Activated naive CD4-positive, alpha-beta T cell (primary cell): ENCODE data around the gene SLC26A3.

Source experiments
- DNase-seq, 4 experiments: peaks; one replicate each; lab custom pipeline; 2025; lab: John Stamatoyannopoulos, UW

Gene SLC26A3

DNA sequence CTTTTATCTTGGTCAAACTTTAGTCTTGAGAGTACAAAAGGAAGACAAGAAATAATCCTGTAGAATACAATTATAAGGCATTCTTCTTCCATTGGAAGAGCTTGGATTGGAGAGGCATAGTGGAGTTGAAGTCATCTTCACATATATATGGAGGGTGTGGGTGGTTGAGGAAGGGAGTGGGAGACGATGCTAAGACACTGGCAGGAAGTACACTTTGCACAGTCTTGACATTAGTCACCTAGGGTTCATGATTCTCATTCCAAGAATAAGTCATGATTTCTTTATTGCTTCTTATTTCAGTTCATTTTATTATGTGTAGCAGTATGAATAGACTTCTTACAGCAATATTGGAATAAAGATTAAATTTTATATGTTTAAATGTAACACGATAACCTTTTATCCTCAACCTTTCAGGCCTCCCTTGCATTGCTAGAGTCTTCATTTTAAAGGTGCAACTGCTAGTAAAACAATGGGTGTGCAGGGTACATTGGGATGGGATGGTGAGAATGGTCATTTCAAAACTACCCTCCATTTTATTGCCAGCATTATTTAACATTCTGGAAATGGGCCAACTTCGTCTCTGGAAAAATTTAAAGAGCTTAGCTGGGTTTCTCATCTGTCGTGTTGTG is 12.3 kb upstream of the SLC26A3 start:
- DNase-seq, result no peak

DNA sequence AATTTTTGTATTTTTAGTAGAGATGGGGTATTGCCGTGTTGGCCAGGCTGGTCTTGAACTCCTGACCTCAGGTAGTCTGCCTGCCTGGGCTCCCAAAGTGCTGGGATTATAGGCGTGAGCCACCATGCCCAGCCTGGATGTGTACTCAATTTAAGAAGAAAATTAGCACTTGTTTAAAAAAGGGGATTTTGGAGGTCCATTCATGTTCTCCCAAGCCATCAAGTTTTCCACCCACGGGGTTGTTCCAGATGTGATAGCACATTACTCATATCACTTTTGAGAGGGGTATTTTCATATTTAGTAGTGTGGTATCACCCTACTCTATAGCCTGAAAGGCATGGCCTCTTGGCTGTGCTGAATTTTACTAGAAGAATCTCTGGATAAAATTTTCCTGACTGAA is 10.5 kb upstream of the SLC26A3 start:
- no peak for DNase-seq

DNA sequence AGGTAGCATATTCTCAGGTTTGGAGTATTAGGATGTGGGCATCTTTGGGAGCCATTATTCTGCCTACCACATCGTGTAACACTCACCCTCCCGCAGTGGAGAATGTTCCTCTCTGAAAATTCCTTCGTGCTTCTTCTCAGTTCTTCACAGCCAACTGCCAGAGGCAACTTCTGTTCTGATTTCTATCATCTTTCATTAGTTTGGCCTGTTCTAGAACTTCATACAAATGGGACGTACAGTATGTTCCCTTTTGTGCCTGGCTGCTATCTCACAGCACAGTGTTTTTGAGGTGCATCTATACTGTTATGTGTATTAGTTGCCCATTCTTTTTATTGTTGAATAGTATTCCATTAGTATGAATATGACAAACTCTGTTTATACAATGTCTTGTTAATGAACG is 8.9 kb upstream of the SLC26A3 start:
- DNase-seq, result no peak

DNA sequence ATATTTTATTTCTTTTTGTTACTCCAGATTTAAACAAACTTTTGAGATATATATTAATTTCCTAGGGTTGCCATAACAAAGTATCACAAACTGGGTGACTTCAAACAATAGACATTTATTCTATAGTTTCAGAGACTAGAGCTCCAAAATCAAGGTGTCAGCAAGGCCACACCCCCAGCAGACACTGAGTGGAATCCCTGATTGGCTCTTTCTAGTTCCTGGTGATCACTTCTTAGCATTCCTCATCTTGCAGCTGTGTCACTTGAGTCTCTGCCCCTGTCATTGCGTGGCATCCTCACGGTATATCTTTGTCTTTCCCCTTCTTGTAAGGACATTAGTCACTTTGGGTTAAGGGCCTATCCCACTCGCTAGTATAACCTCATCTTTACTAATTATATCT is 7.6 kb upstream of the SLC26A3 start:
- DNase-seq, result no peak

DNA sequence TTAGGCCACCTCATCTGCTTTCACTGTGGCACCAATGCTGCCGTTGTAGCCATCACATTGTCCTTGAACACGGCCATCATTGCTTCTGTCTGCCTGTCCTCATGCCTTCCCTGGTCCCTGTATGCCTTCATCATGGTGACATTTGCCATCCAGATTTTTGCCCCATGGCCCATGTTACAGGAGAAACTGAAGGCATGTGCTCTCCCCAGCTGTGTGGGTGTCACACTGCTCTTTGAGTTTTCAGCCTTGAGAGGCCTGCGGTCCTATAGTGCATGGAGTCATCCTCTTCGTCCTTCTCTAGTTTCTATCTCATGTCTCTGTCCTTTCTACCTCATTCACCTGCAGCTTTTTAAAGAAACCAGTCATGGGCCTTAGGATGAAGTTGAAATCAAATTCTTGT is 6.2 kb upstream of the SLC26A3 start:
- DNase-seq, result no peak

DNA sequence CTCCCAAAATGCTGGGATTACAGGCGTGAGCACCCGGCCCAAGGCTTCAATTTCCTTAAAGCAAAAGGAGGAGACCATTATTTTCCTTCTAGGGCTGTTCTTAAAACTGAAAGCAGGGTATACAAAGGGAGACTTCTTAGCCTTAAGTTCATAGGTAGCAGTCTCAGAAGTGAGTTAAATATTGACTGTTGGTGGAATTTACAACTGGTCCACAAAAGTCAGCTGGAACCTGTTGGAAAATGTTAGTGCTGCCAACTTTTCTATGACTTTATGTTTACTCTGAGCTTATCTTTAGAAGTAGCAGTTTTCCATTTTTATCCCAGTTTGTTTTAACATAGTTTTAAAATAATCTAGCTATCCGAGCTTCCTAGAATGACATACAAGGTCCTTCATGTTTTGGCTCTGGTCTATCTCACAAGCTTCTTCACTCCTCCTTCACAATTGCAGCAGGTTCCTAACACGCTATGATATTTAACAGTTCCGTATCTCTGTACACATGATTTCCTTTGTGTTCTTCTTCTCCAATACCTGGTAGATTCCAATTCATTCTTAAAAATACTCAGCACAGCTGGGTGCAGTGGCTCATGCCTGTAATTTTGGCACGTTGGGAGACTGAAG is 3.3 kb downstream of the SLC26A3 start:
- DNase-seq, result no peak

DNA sequence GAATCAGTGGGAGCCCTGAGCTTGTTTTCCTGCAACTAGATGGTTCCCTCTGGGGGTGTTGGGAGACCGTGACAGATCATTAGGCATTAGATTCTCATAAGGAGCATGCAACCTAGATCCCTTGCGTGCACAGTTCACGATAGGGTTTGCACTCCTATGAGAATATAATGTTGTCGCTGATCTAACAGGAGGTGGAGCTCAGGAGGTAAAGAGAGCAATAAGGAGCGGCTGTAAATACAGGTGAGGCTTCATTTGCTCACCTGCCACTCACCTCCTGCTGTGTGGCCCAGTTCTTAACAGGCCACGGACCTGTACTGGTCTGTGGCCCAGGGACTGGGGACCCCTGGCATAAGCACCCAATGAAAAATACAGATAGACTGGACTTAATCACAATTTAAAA is 10.7 kb downstream of the SLC26A3 start:
- DNase-seq, result no peak

DNA sequence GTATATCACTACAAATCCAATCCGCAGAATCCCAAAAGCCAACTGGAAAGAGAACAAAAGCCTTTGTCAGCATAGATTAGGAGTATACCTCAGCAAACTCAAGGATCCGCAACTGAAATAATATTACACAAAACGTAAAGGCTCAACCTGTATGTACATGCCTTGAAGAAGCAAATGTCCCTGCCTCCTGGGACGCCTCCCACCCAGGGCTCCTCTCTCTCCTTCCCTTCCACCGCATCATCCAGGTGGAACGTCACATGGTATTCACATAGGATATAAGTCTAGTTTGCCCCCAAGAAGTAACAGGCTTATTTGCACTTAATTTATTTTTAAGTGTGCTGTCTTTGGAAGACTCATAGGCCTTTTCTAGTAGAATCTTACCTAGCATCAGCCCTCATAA is 13.4 kb downstream of the SLC26A3 start:
- DNase-seq, result no peak

DNA sequence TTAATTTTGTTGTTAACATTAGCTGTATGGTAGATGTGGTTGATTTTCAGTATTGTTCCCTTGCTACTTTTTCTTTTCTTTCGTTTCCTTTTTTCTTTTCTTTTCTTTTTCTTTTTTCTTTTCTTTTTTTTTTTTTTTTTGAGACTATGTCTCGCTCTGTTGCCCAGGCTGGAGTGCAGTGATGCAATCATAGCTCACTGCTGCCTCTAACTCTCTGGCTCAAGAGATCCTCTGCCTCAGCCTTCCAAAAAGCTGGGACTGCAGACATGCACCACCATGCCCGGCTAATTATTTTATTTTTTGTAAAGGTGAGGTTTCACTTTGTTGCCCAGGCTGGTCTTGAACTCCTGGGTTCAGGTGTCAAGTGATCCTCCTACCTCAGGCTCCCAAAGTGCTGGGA is 14.4 kb downstream of the SLC26A3 start:
- no peak for DNase-seq

DNA sequence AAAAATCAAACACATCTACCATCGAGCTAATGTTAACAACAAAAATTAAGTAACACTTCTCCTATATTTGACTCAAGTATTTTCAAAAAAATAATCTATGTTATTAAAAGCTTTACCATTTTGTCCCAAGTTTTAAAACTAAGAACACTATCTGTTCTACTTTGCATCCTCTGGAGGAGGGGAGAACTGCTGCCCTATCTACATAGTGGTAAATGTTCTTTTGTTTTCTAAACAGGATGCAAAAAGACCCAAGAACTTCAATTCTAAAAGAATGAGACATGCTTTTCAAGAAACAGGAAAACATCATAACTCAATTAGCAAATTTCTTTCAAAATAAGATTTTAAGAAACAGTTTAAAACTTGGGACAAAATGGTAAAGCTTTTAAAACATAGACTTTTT is 14.8 kb downstream of the SLC26A3 start:
- DNase-seq, result no peak

DNA sequence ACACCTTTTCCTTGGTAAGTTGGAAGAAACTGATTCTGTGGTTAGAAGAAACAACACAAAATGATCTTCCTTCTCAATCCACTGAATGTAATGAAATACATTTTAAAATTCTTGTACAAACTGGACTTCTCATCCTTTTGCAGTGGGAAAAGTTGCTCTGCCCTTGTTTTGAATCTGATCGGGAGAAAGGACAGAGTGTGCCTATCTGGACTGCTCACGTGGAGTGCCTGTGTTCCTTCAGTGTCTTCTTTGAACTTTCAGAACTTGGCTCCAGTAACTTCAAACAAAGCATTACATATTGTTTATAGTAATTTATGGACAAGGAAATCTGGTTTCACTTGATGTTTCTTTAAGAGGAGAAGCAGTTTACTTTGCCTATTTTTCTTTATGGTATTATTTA is 17.1 kb downstream of the SLC26A3 start:
- no peak for DNase-seq

DNA sequence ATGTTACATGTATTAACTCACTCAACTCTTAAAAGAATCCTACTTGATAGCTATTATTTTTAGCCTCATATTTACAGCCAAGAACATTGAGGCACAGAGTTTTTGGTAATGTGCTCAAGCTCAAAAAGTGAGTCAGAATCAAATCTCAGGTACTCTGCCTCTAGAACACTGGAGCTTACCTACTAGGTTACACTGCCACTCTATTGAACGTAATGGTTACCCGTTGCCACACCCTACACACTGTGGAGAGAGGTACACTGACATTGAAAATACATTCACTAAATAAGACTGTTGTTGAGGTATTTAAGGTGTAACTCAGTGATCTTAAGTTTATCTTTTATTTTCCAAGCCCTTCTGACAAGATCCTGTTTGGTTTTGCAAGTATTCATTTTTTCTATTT is 17.9 kb downstream of the SLC26A3 start:
- no peak for DNase-seq

DNA sequence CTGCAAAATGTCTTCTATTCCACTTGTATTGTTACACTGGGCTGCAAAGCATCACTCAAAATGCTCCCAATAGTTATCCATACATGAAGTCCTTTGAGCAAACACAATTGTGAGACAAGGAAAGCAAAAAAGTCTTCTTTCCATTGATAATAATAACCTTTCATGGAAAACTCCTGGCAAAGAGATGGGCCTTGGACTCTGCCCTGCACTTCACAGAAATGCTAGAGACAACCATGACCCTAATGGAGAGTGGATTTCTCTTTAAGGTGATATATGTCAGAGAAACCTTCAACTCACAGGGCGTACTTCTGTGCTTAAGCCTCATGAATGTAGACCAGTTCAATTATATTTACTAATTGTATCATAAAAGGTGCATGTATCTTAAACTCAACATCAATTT is 19.4 kb downstream of the SLC26A3 start:
- no peak for DNase-seq

DNA sequence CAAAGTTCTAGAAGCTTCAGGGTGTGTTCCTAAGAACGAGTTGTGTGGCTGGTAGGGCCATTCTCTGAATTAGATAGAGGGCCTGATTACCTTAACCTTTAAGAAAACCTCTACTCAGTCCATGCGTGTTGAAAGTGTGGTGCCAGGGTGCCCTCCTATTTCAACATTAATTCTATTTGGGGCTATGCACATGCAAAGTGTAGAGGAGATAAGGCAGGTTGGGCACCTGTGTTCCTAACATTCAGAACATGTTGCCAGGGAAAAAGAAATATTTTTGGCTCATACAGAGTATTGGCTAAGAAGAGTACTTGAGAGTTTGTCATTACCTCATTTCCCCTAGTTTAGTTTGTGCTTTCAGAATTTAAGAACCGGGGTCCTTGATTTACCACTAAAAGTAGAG is 20.6 kb downstream of the SLC26A3 start:
- no peak for DNase-seq

DNA sequence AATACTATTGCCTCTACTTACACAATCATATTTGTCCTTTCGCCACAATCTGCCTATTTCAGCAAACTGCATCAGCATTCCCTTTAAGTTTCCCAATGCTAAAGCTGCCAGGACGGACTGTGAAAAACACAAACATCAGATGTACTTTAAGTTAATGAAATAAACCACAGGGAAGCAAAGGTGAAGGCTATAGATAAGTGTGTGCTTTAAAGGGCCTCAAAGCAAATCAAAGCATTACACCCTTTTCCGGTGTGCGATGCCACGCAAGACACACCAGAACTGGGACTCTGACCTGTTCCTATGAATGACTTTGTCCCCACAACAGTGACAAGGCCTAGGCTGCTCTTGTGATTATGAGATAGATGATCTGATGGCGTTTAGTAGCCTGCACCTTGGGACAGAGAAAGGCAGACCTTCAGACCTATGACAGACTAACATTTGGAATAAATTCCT is 23.4 kb downstream of the SLC26A3 start:
- no peak for DNase-seq

DNA sequence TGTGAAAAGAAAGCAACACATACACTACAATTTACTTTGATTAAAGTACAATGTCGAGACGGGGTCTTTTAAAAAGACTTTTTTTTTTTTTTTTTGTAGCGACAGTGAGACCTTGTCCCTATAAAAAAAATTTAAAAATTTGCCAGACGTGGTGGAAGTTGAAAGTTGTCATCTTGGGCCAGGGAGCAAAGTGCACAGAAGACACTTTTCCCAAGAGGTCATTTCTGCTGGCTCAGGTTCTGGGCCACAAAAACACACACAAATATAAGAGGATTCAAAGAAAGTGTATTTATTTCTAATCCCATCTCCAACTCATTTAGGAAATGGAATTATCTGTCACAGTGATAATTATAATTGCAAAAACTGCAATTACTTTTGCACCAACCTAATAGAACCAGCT is 24.7 kb downstream of the SLC26A3 start:
- no peak for DNase-seq

DNA sequence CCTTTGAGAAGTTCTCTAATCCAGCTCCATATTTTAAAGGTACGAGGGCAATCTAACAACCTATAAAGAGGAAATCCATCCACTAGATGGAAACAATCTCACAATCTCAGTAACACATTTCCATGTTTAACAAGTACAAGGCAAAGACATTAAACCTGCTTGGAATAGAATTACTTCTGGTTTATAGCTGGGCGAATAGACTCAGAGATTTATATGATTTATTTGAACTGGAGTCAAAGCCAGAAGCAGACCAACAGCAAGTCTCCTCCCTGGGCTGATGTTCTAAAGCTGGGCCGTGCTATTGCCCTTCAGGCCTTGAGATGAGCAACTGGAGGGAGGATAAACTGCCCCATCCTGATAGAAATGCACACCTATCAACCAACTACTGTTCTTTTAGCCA is 25.3 kb downstream of the SLC26A3 start:
- no peak for DNase-seq

DNA sequence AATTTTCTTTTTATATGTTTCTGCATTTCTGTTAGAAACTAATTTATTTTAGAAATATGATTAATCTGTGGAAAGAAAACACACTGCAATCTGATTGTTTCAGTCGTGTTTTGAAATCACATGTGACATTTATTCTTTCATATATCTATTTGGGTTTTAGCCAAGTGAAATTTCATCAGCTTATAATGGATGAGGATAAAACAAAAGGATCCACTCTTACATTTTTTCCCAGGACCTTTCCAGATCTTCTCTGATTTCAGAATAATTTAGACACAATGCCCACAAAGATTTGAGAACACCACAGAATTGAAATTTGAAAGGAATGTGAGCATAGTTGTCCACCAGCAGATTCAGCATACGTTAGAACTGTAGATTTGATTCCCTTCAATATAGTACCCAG is 30.0 kb downstream of the SLC26A3 start:
- no peak for DNase-seq

DNA sequence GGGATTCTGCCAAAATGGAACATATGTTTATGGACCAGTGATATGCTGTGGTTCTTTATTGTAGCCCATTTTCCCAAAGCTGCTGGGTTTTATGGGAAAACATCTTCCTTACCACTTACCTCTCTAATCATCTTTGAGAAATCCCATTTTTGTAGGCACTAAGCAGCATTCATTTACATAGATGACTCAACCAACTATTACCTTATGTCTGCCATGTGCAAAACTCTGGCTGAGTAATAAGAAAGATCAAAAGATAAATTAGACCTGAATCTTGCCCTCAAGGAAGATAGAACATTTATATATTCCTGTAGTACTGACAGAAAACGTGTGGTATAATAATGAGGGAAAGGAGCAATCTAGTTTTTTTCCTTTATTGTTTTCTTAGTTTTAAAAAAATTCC is 34.8 kb downstream of the SLC26A3 start:
- DNase-seq, result no peak

DNA sequence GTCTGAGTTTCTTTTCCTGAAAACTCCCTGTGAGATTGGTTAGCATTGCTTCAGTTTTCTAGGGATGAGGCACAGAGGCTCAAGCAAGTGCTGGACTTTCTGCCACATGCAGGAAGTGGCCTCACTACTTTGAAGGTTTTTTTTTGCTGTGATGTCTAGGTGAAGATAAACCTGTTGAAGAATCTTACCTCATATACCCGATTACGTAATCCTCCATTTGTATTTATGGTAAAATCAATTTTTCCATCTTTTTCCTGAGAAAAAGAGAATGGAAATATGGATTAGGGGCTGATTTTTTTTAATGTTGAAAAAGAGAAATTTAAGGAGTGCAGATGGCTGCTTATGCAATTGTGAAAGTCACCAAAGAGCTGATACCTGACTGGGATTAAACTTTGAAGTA is 35.6 kb downstream of the SLC26A3 start:
- no peak for DNase-seq

DNA sequence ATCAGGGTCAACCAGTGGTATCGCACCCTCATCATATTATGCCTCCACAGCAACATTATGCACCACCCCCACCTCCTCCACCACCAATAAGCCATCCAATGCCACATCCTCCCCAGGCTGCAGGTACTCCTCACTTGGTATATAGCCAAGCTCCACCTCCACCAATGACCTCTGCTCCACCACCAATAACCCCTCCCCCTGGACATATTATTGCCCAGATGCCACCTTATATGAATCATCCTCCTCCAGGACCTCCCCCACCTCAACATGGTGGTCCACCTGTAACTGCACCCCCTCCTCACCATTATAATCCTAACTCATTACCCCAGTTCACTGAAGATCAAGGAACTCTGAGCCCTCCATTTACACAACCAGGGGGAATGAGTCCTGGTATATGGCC is 44.4 kb downstream of the SLC26A3 start:
- no peak for DNase-seq

DNA sequence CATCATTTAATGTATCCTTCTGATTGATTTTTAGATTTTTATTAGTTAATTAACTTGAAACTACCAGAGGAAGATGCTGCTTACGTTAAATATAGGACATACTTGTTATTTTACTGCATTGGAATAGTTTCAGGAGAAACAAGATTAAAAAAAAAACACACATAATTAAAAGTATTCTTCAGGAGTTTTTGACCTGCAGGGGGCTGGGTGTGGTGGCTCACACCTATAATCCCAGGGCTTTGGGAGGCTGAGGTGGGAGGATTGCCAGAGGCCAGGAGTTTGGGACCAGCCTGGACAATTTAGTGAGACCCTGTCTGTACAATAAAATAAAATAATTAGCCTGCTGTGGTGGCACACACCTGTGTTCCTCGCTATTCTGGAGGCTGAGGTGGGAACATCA is 48.4 kb downstream of the SLC26A3 start:
- DNase-seq, result no peak

DNA sequence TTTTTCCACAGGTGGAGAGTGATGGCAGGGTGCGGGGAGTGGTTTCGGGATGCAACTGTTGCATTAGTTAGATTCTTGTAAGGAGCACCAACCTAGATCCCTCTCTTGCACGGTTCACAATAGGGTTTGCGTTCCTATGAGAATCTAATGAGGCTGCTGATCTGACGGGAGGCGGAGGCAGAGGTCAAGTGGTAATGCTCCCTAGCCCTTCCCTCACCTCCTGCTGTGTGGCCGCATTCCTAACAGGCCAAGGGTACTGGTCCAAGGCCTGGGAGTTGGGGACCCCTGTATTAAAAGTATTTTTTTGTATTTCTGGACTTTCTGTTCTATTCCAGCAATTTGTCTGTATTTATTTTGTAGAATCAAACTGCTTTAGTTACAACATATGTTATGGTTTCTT is 51.9 kb downstream of the SLC26A3 start:
- no peak for DNase-seq

DNA sequence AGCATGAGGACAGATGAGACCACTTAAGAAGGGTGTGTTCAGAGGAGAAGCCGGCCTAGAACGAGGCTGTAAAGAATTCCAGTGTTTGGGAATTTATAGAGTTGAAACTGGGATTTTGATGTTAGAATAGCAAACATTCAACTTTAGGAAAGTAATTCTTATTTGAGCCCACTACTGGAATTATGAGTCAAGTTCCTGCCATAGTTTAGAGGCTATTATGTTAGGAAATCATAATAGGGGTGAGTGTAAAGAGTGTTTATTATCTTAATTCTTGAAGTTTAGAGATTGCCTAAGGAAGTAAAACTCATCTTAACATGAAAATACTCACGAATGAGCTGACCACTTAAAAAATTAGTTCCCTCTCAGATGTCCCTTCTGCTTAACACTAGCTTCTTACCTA is 57.0 kb downstream of the SLC26A3 start:
- no peak for DNase-seq
